ENCODE measurements around the gene MAGEB4.

Gene MAGEB4

DNA sequence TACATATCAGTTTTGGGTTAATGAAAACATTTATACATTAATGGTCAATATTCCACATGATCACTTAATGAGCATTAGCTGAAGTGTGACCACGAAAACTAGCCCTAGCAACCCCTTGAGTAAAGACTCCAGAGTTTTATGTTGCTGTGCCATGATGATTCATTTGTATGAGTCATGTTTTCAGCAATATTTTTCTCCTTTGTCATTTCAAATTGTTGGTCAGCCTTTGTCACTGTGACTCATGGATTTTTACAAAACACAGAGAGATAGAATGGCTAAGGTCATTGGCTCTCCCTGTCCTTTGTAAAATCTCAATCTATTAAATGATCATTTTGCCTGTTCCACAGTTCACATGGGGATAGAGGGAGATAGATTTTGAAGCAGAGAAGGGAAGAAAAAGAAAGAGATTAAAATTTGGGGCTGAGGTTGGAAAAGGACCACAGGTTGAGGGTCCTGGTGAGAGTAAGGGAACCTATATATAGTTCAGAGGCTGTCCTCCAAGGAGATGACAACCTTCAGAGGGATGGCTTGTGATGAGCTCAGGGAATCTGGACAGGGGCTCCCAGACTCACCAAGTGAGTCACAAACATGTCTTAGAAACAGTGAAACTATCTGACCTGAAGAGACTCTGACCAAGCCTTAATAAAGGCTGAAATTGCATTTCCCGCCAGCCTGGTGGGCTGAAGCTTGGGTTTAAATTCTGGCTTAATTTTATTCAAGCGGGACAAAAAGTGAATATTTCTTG, 41.8 kb downstream of the MAGEB4 start:
- no peak for DNase-seq (ENCODE audit: low read depth in 2 of 2)

All from stimulated activated CD4-positive, alpha-beta T cell treated with anti-CD3 and anti-CD28 coated beads, Interleukin-4, amount 100 ng/mL, for 48 hours (primary cell).